ENCODE results near the gene EEF1A2.
"Not testable (repeated sequence)": the region's sequence is repeated elsewhere in the genome, so short reads cannot be mapped to it uniquely, and the experiment has no call there.

EEF1A2 gene

DNA sequence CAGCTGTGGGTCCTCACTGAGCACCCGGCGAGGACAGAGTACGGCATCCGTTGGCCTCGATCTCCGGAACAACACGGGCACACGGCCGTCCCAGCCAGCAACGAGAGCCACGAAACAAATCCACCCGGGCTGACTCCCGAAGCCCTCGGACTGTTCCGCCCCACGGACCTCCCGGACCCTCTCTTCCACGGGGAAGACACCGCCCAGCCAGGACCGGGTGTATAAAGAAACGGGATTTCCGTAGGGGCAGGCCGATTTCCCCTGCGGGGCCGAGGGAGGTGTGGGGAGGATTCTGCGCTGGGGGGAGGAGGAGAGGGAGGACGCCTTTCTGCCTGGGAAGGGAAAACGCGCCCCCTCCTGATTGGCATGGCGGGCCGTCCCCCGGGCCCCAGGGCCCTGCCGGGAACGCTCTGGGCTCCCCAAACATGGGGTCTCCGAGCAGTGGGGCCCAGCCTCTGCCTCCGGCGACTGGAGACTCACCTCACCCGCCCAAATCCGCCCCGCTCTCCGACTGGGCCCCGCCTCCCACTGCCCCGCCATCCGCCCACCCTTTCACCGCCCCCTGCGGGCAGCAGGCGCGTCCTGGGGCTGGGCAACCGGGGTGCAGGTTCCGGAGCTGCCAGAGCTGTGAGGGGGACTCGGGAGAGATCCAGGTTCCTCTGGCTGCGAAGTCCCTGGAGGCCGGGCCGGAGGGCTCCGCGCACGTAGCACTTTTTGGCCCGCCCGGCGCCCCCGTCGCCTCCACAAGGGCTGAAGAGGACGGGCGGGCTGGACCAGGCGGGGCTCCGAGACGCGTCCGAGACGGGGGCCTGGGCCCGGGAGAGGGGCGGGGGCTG is 21.0 kb upstream of the EEF1A2 start:
- DNase-seq, result peak; percentile 67

DNA sequence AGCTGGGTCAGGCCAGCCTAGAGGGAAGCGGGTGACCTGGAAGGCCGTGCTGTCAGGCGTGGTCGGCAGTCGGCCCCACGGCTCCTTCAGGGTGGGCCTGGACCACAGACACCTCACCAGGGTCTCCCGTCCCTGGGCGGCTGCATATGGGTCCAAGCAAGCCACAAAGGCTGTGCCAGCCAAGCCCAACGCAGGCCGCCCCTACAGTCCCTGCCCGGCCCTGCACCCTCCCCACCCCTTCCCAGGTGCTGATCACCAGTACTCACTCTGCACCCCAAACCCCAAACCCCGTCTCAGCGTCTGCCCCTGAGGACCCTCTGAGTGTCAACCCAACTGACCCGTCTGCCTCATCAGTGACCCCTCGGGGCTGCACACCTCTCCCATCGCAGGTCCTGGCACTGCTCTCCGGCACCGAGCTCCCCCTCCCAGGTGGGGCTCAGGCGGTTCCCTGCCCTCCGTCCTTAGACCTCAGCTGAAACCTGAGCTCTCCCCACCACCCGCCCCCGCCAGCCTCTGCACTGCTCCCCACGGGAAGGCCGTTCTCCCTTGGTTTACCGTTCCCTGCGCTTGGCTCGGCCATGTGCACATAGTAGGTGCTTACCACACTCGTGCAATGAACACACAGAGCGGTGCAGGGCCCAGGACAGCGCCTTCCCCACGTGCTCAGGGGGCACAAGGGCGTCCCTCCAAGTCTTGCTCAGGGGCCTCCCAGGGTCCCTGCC is 20.2 kb upstream of the EEF1A2 start:
- no peak for DNase-seq

DNA sequence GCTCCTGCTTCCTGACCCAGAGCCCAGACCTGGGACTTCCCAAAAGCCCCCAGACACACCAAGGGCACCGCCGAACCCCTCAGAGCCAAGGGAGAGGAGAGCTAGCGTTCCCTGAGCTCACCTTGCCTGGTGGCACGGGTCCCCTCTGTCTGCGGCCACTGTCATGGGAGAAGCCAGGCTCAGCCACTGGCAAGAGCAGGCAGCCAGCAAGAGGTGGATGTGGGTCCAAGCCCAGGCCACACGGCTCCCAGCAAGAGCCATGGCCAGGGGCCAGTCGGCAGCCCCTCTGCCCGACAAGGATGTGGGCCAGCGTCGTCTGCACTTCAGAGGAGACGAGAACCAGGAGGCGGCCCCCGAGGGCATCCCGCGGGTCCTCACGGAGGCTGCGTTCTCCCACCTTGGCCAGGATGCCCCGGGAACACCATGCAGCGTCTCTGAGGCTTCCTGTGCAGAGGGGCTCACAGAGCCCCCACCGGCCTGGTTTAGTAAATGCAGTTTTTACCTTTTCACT is 19.5 kb upstream of the EEF1A2 start:
- no peak for DNase-seq

DNA sequence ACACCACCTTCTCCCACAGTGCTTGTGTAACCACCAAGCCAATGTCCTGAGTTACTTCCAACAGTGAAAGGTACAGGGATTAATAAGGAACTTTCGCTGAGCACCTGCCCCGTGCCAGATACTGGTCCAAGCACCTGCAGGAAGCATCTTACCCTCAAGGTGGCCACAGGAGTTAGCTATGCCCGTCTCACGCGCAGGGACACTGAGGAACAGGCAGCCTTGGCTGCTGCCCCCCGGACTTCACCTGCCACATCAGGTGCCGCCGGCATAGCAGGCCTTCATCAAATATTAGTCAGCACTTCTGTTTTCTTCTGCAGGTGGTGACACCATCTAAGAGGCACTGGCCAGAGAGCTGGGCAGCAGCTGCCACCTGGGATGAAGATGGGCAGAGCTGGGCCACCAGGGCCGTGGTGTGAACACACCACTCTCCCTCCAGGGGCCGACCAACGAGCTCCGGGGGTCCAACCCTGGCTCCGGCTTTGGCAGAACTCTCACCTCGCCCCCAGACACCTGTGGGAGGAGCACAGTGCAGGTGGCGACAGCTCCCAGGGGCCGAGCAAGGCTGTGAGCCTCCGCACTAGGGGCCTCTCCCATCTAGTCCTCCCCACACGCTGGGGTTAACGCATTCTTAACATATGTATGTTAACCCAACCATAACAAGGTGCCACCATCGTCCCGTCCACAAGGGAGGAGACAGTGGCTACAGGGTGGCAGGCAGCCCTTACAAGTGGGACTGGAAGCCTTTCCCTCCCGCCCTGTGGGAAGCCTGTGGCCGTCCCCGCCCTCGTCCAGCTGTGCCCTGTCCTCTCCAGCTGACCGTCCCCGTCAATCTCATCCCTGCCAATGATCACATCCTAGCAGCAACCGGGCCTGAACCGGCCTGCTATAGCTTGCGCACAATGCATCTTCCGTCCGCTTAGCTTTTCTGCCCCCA is 18.8 kb upstream of the EEF1A2 start:
- no peak for DNase-seq

DNA sequence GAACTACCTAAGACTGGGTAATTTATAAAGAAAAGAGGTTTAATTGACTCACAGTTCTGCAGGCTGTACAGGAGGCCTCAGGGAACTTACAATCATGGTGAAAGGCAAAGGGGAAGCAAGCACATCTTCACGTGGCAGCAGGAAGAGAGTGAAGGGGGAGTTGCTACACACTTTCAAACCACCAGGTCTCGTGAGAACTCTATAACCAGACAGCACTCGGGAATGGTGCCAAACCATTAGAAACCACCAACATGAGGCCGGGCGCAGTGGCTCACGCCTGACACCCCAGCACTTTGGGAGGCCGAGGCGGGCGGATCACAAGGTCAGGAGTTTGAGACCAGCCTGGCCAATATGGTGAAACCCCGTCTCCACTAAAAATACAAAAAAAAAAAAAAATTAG is 15.6 kb upstream of the EEF1A2 start:
- not testable (repeated sequence) for DNase-seq

DNA sequence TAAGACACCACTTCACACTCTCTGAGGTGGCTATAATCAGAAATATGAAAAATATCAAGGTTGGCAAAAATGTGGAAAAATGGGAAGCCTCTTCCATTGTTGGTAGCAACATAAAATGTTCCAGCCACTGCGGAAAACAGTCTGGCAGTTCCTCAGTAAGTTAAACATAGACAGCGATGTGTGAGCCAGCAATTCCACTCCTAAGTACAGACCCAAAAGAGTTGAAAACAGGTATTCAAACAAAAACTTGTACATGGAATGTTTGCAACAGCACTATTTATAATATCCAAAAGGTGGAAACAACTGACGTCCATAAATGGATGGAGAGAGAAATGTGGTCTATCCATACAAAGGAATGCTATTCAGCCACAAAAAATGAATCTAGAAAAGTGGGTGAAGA is 14.3 kb upstream of the EEF1A2 start:
- no peak for DNase-seq

DNA sequence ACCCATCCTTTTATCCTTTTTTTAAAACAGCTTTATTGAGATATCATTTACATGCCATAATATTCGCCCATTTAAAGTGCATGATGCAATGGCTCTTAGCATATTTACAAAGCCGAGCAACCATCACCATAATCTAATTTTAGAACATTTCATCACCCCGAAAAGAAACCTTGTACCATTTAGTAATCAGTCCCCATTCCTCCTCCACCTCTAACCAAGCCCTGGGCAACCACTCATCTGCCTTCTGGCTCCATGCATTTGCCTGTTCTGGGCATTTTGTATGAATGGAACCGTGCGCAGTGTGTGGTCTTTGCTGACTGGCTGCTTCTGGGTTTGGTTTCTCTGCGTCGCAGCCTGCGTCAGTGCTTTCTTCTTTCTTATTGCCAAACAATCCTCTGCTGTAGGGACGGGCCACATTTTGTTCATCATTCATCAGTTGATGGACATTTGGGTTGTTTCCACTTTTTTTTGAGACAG is 10.2 kb upstream of the EEF1A2 start:
- DNase-seq, result no peak

DNA sequence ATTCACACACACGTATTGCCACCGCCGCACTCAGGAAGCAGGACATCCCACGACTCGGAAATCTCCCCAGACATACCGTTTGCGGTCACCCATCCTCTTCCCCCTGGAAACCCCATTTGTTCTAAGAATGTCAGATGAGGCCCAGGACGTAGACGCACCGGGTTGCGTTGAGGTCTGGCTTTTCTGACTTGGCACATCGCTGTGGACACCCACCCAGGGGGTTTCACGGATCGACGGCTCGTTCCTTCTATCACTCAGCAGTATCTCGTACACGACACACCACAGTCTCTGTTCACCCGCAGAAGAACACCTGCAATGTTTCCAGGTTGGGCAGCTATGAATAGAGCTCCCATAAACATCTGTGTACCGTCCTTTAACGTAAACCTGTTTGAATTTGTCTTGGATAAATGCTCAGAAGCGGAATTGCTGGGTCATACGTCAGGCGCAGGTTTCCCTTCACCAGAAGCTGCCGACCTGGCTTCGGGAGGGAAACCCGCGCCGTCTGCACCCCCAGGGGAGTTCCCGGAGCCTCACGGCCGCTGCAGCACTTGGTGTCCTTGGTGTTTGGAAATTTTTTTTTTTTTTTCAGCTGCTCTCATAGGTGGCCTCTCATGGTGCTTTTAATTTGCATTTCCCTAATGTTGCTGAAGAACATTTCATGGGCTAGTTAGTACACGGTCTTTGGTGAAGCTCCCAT is 9.3 kb upstream of the EEF1A2 start:
- DNase-seq, result no peak

DNA sequence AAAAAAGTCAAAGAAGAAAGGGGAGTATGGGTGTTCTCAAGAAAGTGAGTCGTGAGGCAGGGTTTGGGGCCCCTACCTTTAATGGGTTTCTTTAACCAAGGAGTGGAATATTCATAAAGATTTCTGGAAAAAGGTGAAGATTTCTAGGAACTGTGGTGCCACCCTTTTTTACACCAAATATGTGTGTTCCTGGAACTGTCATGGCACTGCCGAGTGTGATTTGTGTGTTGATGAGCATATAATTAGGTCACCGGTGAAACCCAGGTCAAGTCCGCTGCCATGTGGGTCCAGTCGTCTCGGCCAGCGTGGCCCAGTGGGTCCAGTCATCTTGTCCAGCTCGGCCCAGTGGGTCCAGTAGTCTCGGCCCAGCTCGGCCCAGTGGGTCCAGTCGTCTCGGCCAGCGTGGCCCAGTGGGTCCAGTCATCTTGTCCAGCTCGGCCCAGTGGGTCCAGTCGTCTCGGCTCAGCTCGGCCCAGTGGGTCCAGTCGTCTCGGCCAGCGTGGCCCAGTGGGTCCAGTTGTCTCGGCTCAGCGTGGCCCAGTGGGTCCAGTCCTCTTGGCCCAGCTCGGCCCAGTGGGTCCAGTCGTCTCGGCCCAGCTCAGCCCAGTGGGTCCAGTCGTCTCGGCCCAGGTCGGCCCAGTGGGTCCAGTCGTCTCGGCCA is 8.3 kb upstream of the EEF1A2 start:
- DNase-seq, result no peak

DNA sequence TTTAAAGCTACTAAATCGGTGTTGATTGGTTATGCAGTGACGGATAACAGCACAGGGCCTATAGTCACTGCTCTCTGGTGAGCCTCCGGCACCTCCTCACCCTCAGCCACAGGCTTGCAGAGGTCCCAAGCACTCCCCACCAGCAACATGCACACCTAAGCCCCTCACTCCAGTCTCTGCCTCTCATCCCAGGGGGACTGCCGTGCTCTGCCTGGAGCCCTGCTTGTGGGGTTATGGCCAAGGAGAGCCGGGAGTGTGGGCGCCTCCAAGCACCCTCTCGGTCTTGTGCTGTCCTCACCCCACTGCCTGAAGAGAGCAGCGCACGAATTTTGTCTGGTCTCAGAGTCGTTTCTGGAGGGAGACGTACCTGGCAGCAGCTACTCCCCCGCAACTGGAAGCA is 6.8 kb upstream of the EEF1A2 start:
- no peak for DNase-seq

DNA sequence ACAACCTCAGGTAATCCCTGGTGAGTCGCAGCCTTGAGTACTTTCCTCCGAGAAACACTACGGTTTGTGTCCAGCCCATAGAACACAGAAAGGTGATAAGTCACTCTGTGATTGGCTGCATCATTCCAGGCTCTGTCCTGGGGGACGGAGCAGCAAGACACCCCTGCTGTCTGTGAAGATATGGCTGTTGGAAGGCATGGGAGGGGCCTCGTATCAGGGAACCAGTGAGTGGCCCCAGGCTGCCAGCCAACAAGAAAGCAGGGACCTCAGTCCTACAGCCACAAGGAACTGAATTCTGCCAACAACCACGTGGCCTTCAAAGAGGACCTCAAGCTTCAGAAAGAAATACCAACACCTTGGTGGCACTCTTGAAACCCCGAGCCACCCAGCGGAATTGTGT is 6.4 kb upstream of the EEF1A2 start:
- DNase-seq, result no peak

DNA sequence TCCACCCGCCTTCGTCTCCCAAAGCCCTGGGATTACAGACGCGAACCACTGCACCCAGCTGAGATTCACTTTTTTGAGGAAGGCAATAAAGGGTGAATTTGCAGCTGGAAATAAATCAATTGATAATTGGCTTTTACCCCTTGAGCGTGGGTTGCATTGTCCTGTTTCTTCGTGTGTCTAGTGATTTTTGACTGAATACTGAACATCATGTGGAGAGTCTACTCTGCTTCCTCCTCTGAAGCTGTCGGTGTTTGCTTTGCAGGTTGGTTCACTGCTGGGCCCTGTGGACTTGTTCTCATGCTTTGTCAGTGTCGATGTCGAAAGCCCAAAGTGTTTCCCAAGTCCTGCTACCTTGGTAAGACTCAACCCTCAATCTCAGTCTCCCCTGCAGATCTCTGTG is 5.8 kb upstream of the EEF1A2 start:
- no peak for DNase-seq

DNA sequence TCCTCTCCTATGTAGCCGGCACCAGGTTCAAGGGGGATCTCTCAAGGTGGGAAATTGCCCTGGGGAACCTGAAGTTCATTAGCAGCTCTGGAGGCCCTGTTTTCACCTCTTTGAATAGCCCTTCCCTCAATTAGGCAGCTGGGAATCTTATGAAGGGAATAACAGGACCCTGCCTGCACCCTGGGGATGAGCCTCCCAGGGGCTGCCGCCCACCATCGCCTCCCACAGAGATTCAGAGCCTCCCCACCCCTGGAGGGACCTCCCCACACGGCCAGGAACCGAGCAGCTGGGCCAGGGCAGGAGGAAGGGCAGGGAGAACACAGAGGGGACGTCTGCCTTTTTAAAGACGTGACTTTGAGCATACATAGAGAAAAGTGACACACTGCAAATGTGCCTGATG is 4.6 kb upstream of the EEF1A2 start:
- DNase-seq, result no peak

DNA sequence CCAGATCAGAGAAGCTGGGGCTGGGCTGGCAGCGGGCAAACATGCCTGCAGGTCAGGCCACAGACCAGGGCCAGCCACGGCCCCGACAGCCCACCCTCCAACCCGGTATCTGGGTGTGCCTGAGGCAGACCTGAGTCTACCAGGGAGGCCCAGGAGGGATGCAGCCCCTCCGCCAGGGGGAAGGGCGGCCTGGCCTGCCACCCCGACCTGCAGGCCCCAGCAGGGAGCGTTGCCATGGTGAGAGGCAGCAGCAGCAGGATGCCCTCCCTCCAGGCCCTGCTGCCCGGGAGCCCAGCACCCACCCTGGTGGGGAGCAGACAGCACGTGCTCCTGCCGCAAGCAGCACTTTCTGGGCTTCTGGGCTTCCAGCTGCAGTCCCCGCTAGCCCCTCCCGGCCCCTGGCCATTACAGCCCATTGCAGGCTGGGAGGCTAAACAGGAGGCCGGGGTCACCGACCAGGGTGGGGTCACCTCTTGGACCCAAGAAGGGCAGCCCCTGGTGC is 3.8 kb upstream of the EEF1A2 start:
- DNase-seq, result no peak

DNA sequence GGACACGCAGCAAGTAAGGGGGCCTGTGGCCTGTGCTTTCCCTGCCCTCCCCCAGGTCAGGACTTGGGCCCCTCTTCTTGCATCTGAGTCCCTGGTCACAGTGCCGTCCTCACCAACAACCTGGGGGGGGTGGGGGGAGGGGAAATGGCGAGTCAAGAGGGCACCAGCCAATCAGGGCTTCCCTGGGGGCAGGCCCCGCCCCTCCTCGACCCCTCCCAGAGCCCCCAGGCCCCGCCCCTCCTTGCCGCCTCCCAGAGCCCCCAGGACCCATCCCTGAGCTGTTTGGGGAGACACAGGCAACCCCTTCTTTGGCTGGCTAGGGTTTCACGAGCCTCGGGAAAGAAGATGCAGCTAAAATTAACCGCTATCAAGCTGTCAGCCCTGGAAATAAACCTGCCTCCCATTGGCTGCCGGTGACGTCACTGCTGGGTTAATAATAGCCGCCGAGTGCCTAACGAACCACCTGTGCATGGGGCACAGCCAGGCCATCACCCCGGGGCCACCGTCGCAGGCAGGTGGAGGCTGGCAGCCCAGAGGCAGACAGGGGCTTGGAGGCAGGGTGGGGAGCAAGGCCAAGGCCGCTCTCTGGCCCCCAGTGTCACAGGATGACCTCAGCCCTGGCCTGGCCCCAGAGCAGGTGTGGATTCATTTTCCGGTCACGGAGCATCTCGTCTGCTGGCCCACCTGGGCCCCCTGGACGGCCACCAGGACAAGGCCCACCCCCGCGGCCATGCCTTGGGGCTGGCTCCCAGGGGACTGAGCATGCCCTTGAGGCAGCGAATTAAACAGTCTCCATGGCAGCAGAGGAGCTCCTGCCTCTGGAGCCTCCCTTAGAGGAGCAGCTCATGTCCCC is 3.2 kb upstream of the EEF1A2 start:
- DNase-seq, result no peak

DNA sequence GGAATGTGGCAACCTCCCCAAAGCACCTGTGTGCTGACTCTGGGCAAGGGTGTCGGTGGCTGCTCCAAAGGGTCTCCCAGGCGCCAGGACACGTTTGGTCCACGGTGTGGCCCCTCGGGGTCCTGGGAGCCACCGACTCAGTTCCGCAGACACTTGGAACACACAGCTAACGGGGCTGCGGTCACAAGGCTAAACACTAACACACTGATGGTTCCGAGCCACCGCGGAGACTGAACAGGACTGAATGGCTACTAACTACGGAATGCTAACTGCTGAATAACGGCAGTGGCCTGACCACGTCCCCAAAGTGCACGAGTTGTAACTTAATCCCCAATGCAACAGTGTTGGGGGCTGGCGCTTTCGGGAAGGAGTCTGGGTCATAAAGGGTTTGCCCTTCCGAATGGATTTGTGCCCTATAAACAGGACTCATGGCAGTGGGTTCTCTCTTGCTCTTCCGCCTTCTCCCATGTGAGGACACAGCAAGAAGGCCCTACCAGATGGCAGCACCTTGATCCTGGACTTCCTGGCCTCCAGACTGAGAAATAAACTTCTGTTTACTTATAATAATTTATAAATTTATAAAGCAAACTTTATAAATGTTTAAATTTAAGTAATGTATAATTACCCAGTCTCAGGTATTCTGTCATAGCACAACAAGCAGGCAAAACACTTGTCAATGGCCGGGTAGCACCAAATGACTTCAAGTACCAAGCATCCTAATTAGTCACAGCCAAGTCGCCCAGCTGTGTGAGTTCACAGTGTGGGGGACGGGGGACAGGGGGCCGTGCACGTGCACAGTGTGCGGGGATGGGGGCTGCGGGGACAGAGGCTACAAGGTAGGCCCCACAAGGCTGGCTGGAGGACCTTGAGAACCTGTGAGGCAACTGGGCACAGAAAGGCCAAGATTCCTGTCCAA is 2.3 kb upstream of the EEF1A2 start:
- no peak for DNase-seq

DNA sequence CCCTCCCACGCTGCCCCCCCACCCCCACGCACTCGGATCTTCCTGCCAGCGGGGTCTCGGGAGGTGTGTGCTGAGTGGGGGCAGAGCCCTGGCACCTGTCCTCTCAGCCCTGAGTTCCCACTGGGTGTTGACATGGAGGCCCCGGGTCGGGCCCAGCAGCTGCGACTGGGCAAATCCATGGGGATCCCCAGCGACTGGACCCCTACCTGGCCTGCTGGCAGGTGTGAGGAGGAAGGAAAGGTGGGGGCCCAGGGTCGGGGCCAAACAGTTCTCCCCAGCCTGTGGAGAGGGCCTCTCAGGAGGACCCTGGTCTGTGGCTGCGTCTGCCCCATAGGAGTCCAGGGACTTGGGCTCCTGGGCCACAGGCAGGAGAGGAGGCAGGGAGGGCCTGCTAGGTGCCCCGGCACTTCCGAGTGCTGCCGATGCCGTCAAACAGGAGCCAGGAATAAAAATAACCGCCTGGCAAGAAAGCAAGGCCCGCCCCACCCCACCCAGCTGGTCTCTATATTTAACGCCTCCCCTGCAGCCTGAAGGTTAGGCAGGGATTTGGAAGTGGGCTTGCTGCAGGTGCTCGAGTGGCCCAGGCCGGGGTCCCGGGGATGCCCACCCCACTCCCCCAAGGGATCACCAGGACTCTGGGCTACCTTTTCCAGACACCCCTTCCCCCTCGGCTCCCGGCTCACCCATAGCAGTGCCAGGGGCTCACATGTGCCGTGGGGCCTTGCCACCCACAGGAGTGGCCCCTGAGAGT is 1.4 kb upstream of the EEF1A2 start:
- DNase-seq, result no peak

DNA sequence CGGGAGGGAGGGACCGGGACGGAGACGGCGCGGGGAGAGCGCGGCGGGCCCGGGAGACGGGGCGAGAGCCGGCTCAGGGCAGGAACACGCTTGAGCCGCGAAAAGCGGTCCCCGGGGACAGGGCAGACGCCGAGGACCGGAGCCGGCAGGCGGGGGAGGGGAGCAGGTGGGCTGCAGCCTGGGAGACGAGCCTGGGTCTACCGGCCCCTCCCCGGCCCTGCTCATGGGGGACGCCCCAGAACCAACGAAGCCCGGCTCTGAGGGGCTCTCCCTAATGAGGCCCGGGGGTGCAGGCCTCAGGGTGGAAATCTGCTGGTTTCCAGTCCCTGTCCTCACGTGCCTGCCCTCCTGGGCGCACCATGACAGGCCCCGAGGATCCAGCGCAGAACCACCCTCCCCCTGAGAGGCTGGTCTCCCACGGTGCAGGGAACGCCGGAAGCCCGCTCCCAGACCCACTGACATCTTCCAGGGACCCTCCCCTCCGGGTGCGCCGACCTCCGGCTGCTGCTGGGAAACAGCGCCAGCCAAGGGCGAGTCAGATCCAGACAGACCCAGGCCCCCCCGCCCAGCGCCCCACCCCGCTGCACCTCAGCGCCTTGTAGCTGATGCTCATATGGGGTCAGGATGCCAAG is 571 bp upstream of the EEF1A2 start:
- DNase-seq, result no peak
